ENCODE results near the gene TPK1.

GRCh38 chr7:144821067-144821466, 14.8 kb downstream of the TPK1 start:
- TF ChIP-seq POLR2A (IDR thresholded peaks at IDR 0.05) (no peak), CTCF (IDR thresholded peaks at IDR 0.05) (no peak)

All from uterus (tissue), 2 donors.